Measurements from ENCODE around the gene DLG2. TPM values are rescaled to one million over a fixed set of nuclear protein-coding genes. Genes with fewer than 3 reads are reported as not detected.

Gene DLG2
- polyA plus RNA-seq, 3 donors: 0.24 to 0.39 TPM; not detected in 1

GRCh38 chr11:85423316-85423715 is 203.8 kb downstream of the DLG2 start:
- no peak overlapping the region for H2AFZ ChIP-seq (ENCODE audit: insufficient read depth, low read depth, low read length, poor library complexity, severe bottlenecking)
- no peak overlapping the region for H3K4me2 ChIP-seq (replicated peaks; ENCODE audit: extremely low read depth, low read length, poor library complexity, severe bottlenecking)
- TF ChIP-seq CTCF (IDR thresholded peaks at IDR 0.05): no peak
- H3K9me3 ChIP-seq (replicated peaks in 1 of 2; ENCODE audit: control insufficient read depth in 1 of 2, insufficient read depth in 1 of 2, low read length in 2 of 2): peaks cover 36 to 51% of the 10 kb centered on the region in 2 donors
- H3K9me3 Mint-ChIP-seq: peaks cover 20 to 68% (median 37%) of the 10 kb centered on the region in 7 donors
- 100% methylated on average over 1 of the region's 1 CpG for WGBS (ENCODE audit: insufficient coverage)
- no peaks in the 10 kb centered on the region for H3K36me3 ChIP-seq (replicated peaks in 1 of 2; ENCODE audit: control insufficient read depth in 1 of 2, insufficient read depth in 2 of 2, low read length in 2 of 2)
- no peaks in the 10 kb centered on the region for H4K20me1 ChIP-seq (ENCODE audit: insufficient read depth, low read length)
- H3K27me3 Mint-ChIP-seq (ENCODE audit: low read depth in 3 of 3): peaks cover 0 to 1% (median 0%) of the 10 kb centered on the region in 3 donors
- DNase-seq: no peak
- H3K9ac ChIP-seq (ENCODE audit: insufficient read depth, low read length, poor library complexity, severe bottlenecking): no peak overlapping the region
- no peak overlapping the region for H3K4me3 Mint-ChIP-seq
- H3K4me1 Mint-ChIP-seq: no peaks in the 10 kb centered on the region
- no peaks in the 10 kb centered on the region for H3K79me2 ChIP-seq (ENCODE audit: insufficient read depth, low read length)
- H3K27me3 ChIP-seq (ENCODE audit: control insufficient read depth in 2 of 2, insufficient read depth in 2 of 2, low read length in 2 of 2): no peaks in the 10 kb centered on the region
- no peak overlapping the region for H3K27ac ChIP-seq (ENCODE audit: low read depth in 1 of 2, low read length in 2 of 2)
- no peak overlapping the region for H3K4me3 ChIP-seq (replicated peaks in 1 of 3; ENCODE audit: low read depth in 2 of 3, low read length in 3 of 3)
- H3K36me3 Mint-ChIP-seq: no peaks in the 10 kb centered on the region
- H3K27ac Mint-ChIP-seq: peak overlapping the region in 1 of 7 donors; percentile 11
- H3K4me1 ChIP-seq (ENCODE audit: control insufficient read depth in 1 of 2, insufficient read depth in 2 of 2, low read length in 2 of 2): no peaks in the 10 kb centered on the region
- intact Hi-C loops (cut with micrococcal nuclease): no loop called here

GRCh38 chr11:85414175-85414574 is 213.0 kb downstream of the DLG2 start:
- H3K4me3 ChIP-seq (replicated peaks in 1 of 3; ENCODE audit: low read depth in 2 of 3, low read length in 3 of 3): no peak overlapping the region
- no peak overlapping the region for H3K27ac Mint-ChIP-seq
- intact Hi-C loops (cut with micrococcal nuclease): no loop called here
- no peaks in the 10 kb centered on the region for H3K27me3 ChIP-seq (ENCODE audit: control insufficient read depth in 2 of 2, insufficient read depth in 2 of 2, low read length in 2 of 2)
- no peaks in the 10 kb centered on the region for H3K79me2 ChIP-seq (ENCODE audit: insufficient read depth, low read length)
- peaks cover 2 to 24% (median 13%) of the 10 kb centered on the region in 7 donors for H3K9me3 Mint-ChIP-seq
- H3K9me3 ChIP-seq (replicated peaks in 1 of 2; ENCODE audit: control insufficient read depth in 1 of 2, insufficient read depth in 1 of 2, low read length in 2 of 2): peaks cover under 1 to 4% of the 10 kb centered on the region in 2 donors
- no peaks in the 10 kb centered on the region for H3K36me3 ChIP-seq (replicated peaks in 1 of 2; ENCODE audit: control insufficient read depth in 1 of 2, insufficient read depth in 2 of 2, low read length in 2 of 2)
- H3K4me2 ChIP-seq (replicated peaks; ENCODE audit: extremely low read depth, low read length, poor library complexity, severe bottlenecking): no peak overlapping the region
- no peaks in the 10 kb centered on the region for H3K36me3 Mint-ChIP-seq
- no peaks in the 10 kb centered on the region for H3K4me1 ChIP-seq (ENCODE audit: control insufficient read depth in 1 of 2, insufficient read depth in 2 of 2, low read length in 2 of 2)
- H3K27ac ChIP-seq (ENCODE audit: low read depth in 1 of 2, low read length in 2 of 2): no peak overlapping the region
- no CpG with 5 or more reads among the region's 5 CpGs for WGBS (ENCODE audit: insufficient coverage)
- H3K4me3 Mint-ChIP-seq: no peak overlapping the region
- no peak overlapping the region for H2AFZ ChIP-seq (ENCODE audit: insufficient read depth, low read depth, low read length, poor library complexity, severe bottlenecking)
- no peak for TF ChIP-seq CTCF (IDR thresholded peaks at IDR 0.05)
- no peak overlapping the region for H3K9ac ChIP-seq (ENCODE audit: insufficient read depth, low read length, poor library complexity, severe bottlenecking)
- H4K20me1 ChIP-seq (ENCODE audit: insufficient read depth, low read length): no peaks in the 10 kb centered on the region
- H3K4me1 Mint-ChIP-seq: no peaks in the 10 kb centered on the region
- no peak for DNase-seq
- no peaks in the 10 kb centered on the region for H3K27me3 Mint-ChIP-seq (ENCODE audit: low read depth in 3 of 3)

Data from CD14-positive monocyte (primary cell).